ENCODE measurements around the gene KIAA0586. TPM values are rescaled to one million over a fixed set of nuclear protein-coding genes. Genes with fewer than 3 reads are reported as not detected.

Gene KIAA0586
- total RNA-seq, 1 experiment from 2014 or later = 25.7 TPM

DNA sequence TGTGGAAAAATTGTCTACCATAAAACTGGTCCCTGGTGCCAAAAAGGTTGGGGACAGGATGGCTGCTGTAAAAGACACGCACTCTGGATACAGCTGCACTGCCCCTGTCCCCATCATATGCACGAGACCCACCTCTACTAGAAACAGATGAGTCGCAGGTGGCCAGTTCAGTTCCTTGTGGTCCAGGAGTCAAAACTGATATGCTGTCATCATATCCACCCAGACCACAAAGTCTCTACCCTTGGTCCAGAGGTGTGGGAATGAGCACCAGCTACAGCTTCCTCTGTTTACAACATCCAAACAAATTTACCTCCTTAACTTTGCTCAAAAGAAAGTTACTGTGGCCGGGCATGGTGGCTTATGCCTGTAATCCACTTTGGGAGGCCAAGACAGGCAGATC lies 166.5 kb downstream of the KIAA0586 start:
- RAD21 ChIA-PET (ENCODE audit: low non-redundant PET in 1 of 2, low total read pairs in 2 of 2, uncharacterized antibody in 2 of 2, unreplicated experiment in 2 of 2) = no interaction called here
- BruUV-seq (replicated peaks) = no TSS peak
- H4K20me1 ChIP-seq (ENCODE audit: insufficient read depth) = no peaks in the 10 kb centered on the region
- ATAC-seq (no peak), DNase-seq (ENCODE audit: low read depth, low spot score) (no peak)
- H3K9ac ChIP-seq (ENCODE audit: low read length) = no peak overlapping the region
- H3K4me1 ChIP-seq (ENCODE audit: control insufficient read depth in 1 of 2, insufficient read depth in 2 of 2, low read length in 2 of 2) = no peaks in the 10 kb centered on the region
- H3K9me2 ChIP-seq (ENCODE audit: insufficient read depth) = no peaks in the 10 kb centered on the region
- no peak overlapping the region for H3K4me2 ChIP-seq (ENCODE audit: low read length)
- no peak overlapping the region for H3K27ac ChIP-seq (ENCODE audit: low read depth, low read length)
- H3K27me3 ChIP-seq (ENCODE audit: insufficient read depth, low read length) = no peaks in the 10 kb centered on the region
- intact Hi-C loops (cut with micrococcal nuclease) = no loop called here
- H3K9me3 ChIP-seq (ENCODE audit: control insufficient read depth in 1 of 2, insufficient read depth in 1 of 2, low read depth in 1 of 2, low read length in 2 of 2) = no peaks in the 10 kb centered on the region
- POLR2A ChIA-PET = no interaction called here
- no peaks in the 10 kb centered on the region for H3K79me2 ChIP-seq (ENCODE audit: insufficient read depth, low read length)
- CTCF ChIA-PET = interaction anchor here (1.3 kb wide), 1 partner anchor 92 kb away, joined by 3 read pairs; no protein-coding TSS in a partner anchor
- H2AFZ ChIP-seq (ENCODE audit: low read depth, low read length, poor library complexity, severe bottlenecking) = no peak overlapping the region
- no peaks in the 10 kb centered on the region for H3K36me3 ChIP-seq (ENCODE audit: control insufficient read depth in 1 of 2, insufficient read depth in 2 of 2, low read length in 2 of 2)
- no peak overlapping the region for H3K4me3 ChIP-seq (replicated peaks in 1 of 2; ENCODE audit: low read depth in 1 of 2, low read length in 2 of 2)
- TF ChIP-seq SP1 (IDR thresholded peaks at IDR 0.05; ENCODE audit: low read depth) = no peak
- TF ChIP-seq SRF (IDR thresholded peaks at IDR 0.05; ENCODE audit: low read depth) = no peak
- TF ChIP-seq ATF3 (IDR thresholded peaks at IDR 0.05) = no peak
- no peak for TF ChIP-seq RAD21 (IDR thresholded peaks at IDR 0.05; ENCODE audit: low read depth)
- TF ChIP-seq CBX3 (IDR thresholded peaks at IDR 0.05; ENCODE audit: low read depth) = no peak
- no peak for TF ChIP-seq JUND (IDR thresholded peaks at IDR 0.05)
- TF ChIP-seq ZNF274 (IDR thresholded peaks at IDR 0.05; ENCODE audit: low read depth, low read length) = no peak
- TF ChIP-seq, protein P1, sequence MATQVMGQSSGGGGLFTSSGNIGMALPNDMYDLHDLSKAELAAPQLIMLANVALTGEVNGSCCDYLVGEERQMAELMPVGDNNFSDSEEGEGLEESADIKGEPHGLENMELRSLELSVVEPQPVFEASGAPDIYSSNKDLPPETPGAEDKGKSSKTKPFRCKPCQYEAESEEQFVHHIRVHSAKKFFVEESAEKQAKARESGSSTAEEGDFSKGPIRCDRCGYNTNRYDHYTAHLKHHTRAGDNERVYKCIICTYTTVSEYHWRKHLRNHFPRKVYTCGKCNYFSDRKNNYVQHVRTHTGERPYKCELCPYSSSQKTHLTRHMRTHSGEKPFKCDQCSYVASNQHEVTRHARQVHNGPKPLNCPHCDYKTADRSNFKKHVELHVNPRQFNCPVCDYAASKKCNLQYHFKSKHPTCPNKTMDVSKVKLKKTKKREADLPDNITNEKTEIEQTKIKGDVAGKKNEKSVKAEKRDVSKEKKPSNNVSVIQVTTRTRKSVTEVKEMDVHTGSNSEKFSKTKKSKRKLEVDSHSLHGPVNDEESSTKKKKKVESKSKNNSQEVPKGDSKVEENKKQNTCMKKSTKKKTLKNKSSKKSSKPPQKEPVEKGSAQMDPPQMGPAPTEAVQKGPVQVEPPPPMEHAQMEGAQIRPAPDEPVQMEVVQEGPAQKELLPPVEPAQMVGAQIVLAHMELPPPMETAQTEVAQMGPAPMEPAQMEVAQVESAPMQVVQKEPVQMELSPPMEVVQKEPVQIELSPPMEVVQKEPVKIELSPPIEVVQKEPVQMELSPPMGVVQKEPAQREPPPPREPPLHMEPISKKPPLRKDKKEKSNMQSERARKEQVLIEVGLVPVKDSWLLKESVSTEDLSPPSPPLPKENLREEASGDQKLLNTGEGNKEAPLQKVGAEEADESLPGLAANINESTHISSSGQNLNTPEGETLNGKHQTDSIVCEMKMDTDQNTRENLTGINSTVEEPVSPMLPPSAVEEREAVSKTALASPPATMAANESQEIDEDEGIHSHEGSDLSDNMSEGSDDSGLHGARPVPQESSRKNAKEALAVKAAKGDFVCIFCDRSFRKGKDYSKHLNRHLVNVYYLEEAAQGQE (IDR thresholded peaks at IDR 0.05; ENCODE audit: low read depth) = no peak
- no peak for TF ChIP-seq POLR2A (IDR thresholded peaks at IDR 0.05; ENCODE audit: borderline replicate concordance, extremely low read depth, insufficient read depth, insufficient read length)
- TF ChIP-seq ZFX (IDR thresholded peaks at IDR 0.05) = no peak
- TF ChIP-seq EGR1 (IDR thresholded peaks at IDR 0.05; ENCODE audit: low read depth) = no peak
- no peak for TF ChIP-seq FOSL1 (IDR thresholded peaks at IDR 0.05; ENCODE audit: low read depth)
- no peak for TF ChIP-seq ELF1 (IDR thresholded peaks at IDR 0.05; ENCODE audit: borderline replicate concordance, low read depth)
- no peak for TF ChIP-seq YY1 (IDR thresholded peaks at IDR 0.05; ENCODE audit: extremely low read depth, insufficient replicate concordance, low read depth, low read length)
- TF ChIP-seq TCF7L2 (IDR thresholded peaks at IDR 0.05; ENCODE audit: borderline replicate concordance, extremely low read depth, insufficient read depth, insufficient read length) = no peak
- no peak for TF ChIP-seq CTCF (IDR thresholded peaks at IDR 0.05 in 2 of 3, conservative IDR thresholded peaks at IDR 0.05 in 1 of 3; ENCODE audit: borderline replicate concordance in 1 of 3, insufficient read depth in 1 of 3, low read depth in 2 of 3, low read length in 2 of 3)

All from HCT116 (cell line).